ENCODE measurements around the gene INTS1.

INTS1 gene

DNA sequence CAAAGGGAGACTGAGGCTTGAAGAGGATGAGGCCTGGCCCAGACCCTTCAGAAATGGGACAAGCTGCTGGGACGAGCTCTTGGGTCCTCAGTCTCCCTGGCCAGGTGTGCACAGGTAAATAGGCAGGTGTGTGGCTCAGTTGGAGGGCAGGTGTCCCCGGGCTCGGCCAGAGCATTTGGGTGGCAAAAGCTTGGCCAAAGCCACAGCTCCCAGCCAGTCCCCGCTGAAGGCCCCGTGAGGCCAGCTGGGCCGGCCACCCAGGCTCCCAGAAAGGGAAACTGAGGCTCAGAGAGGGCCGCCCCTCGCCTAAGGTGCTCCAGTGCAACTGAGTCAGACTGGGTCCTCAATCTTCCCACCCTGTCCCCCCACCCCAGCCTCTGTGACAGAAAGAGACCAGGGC is 82.2 kb downstream of the INTS1 start:
- Histone ChIP-seq H3K27me3 (peaks cover 32% of the 10 kb centered on the region), H3K36me3 (no peaks in the 10 kb centered on the region), H3K4me1 (peaks cover 6% of the 10 kb centered on the region), H3K9me3 (no peaks in the 10 kb centered on the region), H3K4me3 (ENCODE audit: low read depth, low read length) (no peak overlapping the region)
- TF ChIP-seq, protein P1, sequence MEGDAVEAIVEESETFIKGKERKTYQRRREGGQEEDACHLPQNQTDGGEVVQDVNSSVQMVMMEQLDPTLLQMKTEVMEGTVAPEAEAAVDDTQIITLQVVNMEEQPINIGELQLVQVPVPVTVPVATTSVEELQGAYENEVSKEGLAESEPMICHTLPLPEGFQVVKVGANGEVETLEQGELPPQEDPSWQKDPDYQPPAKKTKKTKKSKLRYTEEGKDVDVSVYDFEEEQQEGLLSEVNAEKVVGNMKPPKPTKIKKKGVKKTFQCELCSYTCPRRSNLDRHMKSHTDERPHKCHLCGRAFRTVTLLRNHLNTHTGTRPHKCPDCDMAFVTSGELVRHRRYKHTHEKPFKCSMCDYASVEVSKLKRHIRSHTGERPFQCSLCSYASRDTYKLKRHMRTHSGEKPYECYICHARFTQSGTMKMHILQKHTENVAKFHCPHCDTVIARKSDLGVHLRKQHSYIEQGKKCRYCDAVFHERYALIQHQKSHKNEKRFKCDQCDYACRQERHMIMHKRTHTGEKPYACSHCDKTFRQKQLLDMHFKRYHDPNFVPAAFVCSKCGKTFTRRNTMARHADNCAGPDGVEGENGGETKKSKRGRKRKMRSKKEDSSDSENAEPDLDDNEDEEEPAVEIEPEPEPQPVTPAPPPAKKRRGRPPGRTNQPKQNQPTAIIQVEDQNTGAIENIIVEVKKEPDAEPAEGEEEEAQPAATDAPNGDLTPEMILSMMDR (IDR thresholded peaks at IDR 0.05; ENCODE audit: low read depth, low read length) = no peak
- DNase-seq = no peak

DNA sequence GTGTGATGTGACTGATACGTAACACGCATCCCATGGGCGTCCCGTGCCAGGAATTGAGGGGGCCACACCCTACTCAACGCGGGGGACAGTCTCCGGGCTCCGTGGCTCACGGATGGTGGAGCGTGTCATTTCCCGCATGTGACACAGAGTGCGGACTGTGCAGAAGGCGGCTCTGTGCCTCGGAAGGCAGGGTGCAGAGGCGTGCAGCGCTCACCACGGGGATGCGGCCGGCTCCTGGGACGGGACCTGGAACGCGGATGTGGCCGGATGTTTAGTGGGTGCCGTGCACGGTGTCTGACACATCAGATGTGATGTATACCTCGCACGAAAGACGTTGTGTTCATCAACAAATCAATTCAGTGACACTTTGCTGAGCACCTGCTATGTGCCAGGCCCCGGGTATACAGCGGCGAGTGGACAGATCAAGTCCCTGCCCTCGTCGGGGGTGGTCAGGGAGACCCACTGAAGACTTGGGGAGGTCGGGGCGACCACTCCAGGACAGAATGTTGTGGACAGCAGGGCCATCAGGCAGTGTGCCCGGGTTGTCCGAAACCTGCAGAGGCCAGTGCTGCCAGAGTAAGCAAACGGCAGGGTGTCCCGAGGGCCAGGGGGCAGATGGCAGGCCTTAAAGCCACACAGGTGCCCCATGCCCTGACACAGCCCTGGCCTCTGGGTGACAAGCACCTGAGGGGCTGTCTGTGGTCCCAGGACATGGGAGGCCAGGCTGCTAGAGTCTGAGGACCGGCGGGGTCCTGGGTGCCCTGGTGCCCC is 83.0 kb downstream of the INTS1 start:
- Histone ChIP-seq H3K9me3 (no peaks in the 10 kb centered on the region), H3K4me3 (ENCODE audit: low read depth, low read length) (no peak overlapping the region), H3K36me3 (no peaks in the 10 kb centered on the region), H3K4me1 (peaks cover 6% of the 10 kb centered on the region), H3K27me3 (peaks cover 38% of the 10 kb centered on the region)
- TF ChIP-seq, protein P1 (IDR thresholded peaks at IDR 0.05; ENCODE audit: low read depth, low read length) = no peak
- no peak for DNase-seq
